ENCODE measurements around the gene TBC1D1. TPM values are rescaled to one million over a fixed set of nuclear protein-coding genes. Genes with fewer than 3 reads are reported as not detected.
A peak's percentile ranks its signal among the peaks of the same experiment; 100 is the strongest.

TBC1D1 gene
- total and polyA plus RNA-seq, 2 experiments from 2014 or later, result 53.9 to 151 TPM

GRCh38 chr4:37980246-37980645 is 89.4 kb downstream of the TBC1D1 start (continued):
- TF ChIP-seq ZNF462 (CRISPR knock-in tag; IDR thresholded peaks at IDR 0.05) (no peak), EZH2 (IDR thresholded peaks at IDR 0.05; ENCODE audit: low read depth, unreplicated experiment) (no peak), JUNB (IDR thresholded peaks at IDR 0.05; ENCODE audit: unreplicated experiment) (no peak)

GRCh38 chr4:37981425-37981824 is 90.5 kb downstream of the TBC1D1 start:
- peaks cover 4% of the 10 kb centered on the region for H3F3A ChIP-seq (replicated peaks; ENCODE audit: low read depth)
- peak overlapping the region; percentile 54 for H3K27ac Mint-ChIP-seq
- peaks cover 50% of the 10 kb centered on the region for H3K4me1 Mint-ChIP-seq
- no peak overlapping the region; the same call in 1 of the 2 replicates for H3K4me3 ChIP-seq
- H3K27me3 Mint-ChIP-seq (ENCODE audit: insufficient read depth, low read depth, poor library complexity), result peaks cover 11% of the 10 kb centered on the region
- H4K20me1 ChIP-seq (replicated peaks; ENCODE audit: insufficient read depth), result peaks cover 7% of the 10 kb centered on the region
- DNase-seq (ENCODE audit: low spot score) (no peak), ATAC-seq (no peak)
- H3K4me1 ChIP-seq (ENCODE audit: insufficient read depth), result peaks cover 48% of the 10 kb centered on the region
- TF ChIP-seq JUNB (IDR thresholded peaks at IDR 0.05; ENCODE audit: unreplicated experiment) (no peak), CTCF (conservative IDR thresholded peaks at IDR 0.05; ENCODE audit: low read depth in 2 of 2) (no peak), STAT1 (IDR thresholded peaks at IDR 0.05; ENCODE audit: unreplicated experiment) (no peak), ZNF331 (CRISPR knock-in tag; IDR thresholded peaks at IDR 0.05; ENCODE audit: low read depth) (no peak), CREB1 (CRISPR knock-in tag; IDR thresholded peaks at IDR 0.05; ENCODE audit: low read depth) (no peak), EZH2phosphoT487 (IDR thresholded peaks at IDR 0.05; ENCODE audit: unreplicated experiment) (no peak), NANOG (IDR thresholded peaks at IDR 0.05; ENCODE audit: borderline replicate concordance) (no peak), REST (IDR thresholded peaks at IDR 0.05; ENCODE audit: unreplicated experiment) (no peak)
- peaks cover 89% of the 10 kb centered on the region for H3K79me2 ChIP-seq (replicated peaks; ENCODE audit: insufficient read depth)
- peak overlapping the region; percentile 7; the same call in 1 of the 2 replicates for H3K4me2 ChIP-seq
- no peaks in the 10 kb centered on the region for H3K9me2 ChIP-seq (ENCODE audit: insufficient read depth)
- no peaks in the 10 kb centered on the region for H3K9me3 Mint-ChIP-seq
- H3K36me3 Mint-ChIP-seq (ENCODE audit: low read depth), result no peaks in the 10 kb centered on the region
- H3K27me3 ChIP-seq (ENCODE audit: insufficient read depth), result no peaks in the 10 kb centered on the region
- H2AFZ ChIP-seq, result no peak overlapping the region
- H3K36me3 ChIP-seq (ENCODE audit: insufficient read depth), result no peaks in the 10 kb centered on the region
- peak overlapping the region; percentile 81 for H3K27ac ChIP-seq (ENCODE audit: low read depth)
- peak overlapping the region; percentile 23; the same call in 2 of the 3 replicates for H3K4me3 Mint-ChIP-seq

Measured in GM23338 (cell line).